Kidney glomerular epithelial cell (primary cell): ENCODE results near the gene AGAP2.

Source experiments
- DNase-seq: peaks from one replicate; lab custom pipeline; 2025; lab: John Stamatoyannopoulos, UW

Gene AGAP2

GRCh38 chr12:57735952-57736740 lies 2.4 kb downstream of the AGAP2 start:
- no peak for DNase-seq

DNA sequence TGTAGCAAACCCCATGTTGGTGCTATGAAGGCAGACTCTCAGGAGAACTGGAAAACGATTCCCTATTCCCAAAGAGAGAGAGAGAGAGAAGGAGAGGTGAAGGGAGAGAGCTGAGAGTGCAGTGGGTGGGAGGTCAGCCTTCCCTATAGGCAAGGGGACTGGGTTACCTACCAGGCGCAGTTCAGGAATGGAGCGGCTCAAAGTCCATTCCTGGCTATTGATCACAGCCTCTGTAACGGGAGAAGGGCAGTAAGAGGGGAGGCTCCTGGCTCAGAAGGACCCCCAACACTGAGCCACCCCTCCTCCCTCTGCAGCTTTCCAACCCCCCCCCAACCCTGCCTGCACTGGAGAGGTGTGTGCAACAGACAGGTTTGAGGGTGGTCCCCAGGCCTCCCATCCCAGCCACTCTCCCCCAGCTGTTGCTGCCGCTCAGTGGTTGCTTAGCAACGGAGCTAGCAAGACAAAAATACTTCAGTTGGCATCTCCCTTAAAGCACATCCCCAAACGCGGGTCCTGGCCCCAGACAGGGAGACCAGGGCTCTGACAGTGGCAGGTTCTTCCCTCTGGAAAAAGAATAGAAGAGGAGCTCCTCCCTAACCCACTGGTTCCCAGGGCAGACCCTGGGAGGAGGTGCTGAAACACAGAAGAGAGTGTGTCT lies 3.2 kb downstream of the AGAP2 start:
- DNase-seq: no peak

DNA sequence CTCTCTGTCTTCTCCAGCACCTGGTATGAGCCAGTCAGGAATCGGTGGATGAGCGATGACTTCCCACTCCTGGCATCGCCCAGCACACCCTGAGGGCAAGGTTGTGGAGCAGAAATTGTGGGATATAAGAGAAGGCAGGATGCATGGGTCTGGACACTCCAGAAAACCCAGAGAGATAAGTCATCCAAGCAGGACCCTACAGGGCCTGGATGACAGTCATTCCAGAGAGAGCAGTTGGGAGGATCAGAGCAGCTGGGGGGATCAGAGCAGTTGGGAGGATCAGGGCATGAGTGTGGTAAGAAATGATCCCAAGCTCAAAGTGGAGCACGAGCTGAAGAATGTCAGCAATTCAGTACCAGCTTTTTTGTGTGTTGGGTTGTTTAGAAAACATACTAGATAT lies 4.0 kb downstream of the AGAP2 start:
- DNase-seq: no peak

- DNase-seq: no peak
Measured at GRCh38 chr12:57733928-57734327, 4.6 kb downstream of the AGAP2 start.

GRCh38 chr12:57732726-57733593 lies 5.6 kb downstream of the AGAP2 start:
- no peak for DNase-seq

- no peak for DNase-seq
Measured at GRCh38 chr12:57732270-57732669, 6.3 kb downstream of the AGAP2 start.

GRCh38 chr12:57731411-57732080 lies 7.0 kb downstream of the AGAP2 start:
- no peak for DNase-seq

- DNase-seq: no peak
Measured at GRCh38 chr12:57730336-57731067, 8.0 kb downstream of the AGAP2 start.

- DNase-seq: no peak
Measured at GRCh38 chr12:57729321-57729844, 9.2 kb downstream of the AGAP2 start.

DNA sequence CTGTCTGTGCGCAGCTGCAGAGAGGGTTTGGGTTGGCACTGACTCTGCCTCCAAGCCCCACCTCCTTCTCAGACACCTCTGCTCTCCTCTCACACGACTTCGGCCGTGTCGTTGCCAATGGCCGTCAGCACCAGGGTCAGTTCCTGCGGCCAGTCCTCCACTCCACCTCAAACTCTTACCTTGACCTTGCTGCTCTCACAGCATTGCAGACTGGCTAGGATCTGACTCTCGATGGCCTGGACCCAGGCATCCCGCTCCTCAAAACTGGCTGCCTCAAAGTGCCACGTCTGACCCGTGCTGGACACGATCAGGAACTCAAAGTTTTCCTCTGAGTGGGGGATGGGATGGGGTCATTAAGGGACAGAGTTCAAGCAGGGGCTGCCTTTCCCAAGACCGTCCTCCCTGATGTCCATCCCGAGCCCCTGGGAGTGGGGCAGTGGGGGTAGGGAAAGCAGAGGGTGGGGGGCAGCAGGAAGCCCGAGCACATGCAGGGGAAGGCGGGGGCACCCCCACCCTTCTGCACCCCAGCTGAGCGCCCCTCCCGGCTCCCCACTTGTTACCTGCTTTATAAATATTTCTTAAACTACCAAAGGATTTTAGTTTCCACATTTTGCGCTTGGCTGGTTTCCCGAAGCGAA lies 10.7 kb downstream of the AGAP2 start:
- no peak for DNase-seq

DNA sequence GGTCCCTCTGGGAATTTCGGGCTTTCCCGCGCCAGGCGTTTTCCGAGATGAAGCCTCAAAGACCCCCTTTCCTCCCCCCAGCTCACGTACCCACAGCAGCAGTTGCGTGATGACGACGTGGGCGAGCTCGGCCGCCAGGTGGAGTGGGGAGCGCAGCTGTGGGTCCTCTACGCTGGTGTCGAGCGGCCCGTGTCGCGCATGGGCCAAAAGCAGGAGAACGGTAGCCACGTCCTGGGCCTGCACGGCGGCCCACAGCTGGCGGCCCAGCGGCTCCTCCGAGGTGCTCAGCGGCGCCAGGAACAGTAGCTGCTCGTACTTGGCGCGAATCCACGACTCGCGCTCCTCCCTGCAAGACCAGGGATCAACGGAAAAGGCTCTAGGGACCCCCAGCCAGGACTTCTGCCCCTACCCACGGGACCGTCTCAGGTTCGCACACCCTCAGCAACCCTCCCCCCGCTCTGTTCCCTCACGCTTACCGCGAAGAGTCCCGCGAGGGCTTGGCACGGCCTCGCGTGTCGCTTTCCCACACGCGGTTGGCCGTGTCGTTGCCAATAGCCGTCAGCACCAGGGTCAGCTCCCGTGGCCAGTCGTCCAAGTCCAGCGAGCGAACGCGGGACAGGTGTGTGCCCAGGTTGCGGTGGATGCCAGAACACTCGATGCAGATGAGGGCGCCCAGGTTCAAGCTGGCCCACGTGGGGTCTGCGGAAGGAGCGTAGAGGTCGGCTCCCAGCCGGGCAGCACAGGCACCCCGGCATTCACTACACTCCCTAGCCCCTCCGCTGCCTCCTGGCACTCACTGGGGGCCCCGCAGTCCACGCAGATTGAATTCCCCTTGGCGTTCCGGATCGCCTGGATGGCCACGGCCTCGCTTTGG lies 11.4 kb downstream of the AGAP2 start:
- DNase-seq: no peak

DNA sequence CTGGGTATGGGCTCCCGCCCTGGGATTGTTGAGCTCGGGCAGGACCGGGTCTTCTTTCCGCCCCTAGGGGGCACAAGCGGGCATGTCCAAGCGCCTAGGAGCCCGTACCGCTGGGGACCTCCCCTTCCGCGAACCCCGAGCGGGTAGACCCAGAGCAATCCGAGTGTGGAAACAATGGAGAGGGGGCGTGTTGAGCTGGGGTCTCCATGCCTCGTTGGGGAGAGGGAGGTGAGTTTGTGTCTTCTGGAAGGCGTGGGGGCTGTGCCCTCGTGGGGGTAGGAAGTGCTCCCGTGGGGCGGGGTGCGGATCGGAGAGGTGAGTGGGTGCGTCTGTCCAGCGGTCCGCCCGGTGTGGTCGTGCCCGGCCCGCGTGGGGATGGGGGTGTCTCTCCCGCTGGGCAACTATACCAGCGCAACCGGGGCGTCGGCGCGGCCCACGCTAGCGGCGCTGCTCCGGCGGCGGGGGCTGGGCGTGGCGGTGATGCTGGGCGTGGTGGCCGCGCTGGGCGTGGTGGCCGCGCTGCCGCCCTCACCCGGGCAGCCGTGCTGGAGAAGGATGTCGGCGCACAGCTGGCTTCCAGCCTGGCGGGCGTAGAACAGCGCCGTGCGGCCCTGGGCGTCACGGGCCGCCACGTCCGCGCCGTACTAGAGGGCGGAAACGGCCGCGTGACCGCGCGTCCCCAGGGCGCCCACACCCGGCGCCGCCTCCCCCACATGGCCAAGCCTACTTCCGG lies 12.2 kb downstream of the AGAP2 start:
- DNase-seq: peak; percentile 37

DNA sequence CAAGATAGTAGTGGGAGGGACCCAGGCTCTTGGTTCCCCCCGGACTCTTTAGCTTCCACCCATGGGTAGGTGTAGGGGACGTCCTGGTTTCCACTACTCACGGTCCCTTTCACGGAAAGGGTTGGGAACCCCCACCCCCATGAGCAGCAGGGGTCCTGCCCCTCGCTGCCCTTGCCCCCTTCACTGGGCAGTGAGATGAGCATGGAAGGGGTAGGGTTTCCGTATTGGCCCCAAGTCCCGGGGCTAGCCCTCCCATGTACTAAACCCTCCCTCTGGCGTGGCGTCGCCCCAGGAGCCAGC lies 12.7 kb downstream of the AGAP2 start:
- no peak for DNase-seq

GRCh38 chr12:57724936-57725740 lies 13.4 kb downstream of the AGAP2 start:
- DNase-seq: no peak

GRCh38 chr12:57724003-57724935 lies 14.3 kb downstream of the AGAP2 start:
- DNase-seq: no peak

DNA sequence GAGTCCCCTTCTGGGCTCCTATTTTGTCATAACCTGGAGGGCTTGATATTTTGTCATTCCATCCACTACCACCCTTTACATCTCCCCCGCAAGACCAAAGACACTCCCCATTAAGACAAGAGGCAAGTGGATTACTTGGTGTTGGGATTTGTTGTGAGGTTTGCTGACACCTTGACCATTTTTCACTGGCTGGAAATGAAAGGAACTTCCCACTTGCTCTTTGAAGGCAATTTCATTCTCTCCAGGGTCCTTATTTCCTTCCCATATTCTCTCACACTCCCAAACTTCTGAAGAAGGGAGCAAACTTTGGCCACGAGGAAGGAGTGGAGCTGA lies 14.9 kb downstream of the AGAP2 start:
- DNase-seq: no peak
